ENCODE data around the gene NKTR.

DNA sequence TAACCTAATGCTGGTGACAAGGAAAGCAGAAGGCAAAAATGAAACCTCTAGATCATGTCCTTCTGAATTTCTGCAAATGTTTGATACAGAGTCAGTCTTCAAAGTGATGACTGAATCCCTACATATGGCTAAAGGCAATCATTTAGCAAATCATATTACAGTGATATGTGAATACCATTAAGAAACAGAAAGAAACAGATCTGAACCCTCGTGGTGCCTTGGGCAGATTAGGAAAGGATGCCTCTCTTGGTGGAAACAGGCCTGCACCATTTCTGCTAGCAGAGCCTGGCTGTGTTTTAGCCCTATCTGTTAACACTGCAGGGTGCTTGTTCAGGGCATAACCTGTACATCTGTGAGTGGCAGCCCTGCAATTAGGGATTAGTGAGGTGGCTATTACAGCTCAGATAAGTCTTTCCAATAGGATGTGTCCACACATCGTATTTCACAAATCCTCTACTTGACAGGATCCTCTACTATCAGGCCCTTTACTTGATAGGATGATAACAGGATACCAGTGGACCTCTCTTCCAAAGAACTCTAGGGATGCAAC, 30.8 kb upstream of the NKTR start:
- TF ChIP-seq POLR2A (IDR thresholded peaks at IDR 0.05): no peak
- TF ChIP-seq, protein P1, sequence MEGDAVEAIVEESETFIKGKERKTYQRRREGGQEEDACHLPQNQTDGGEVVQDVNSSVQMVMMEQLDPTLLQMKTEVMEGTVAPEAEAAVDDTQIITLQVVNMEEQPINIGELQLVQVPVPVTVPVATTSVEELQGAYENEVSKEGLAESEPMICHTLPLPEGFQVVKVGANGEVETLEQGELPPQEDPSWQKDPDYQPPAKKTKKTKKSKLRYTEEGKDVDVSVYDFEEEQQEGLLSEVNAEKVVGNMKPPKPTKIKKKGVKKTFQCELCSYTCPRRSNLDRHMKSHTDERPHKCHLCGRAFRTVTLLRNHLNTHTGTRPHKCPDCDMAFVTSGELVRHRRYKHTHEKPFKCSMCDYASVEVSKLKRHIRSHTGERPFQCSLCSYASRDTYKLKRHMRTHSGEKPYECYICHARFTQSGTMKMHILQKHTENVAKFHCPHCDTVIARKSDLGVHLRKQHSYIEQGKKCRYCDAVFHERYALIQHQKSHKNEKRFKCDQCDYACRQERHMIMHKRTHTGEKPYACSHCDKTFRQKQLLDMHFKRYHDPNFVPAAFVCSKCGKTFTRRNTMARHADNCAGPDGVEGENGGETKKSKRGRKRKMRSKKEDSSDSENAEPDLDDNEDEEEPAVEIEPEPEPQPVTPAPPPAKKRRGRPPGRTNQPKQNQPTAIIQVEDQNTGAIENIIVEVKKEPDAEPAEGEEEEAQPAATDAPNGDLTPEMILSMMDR (IDR thresholded peaks at IDR 0.05): no peak
